K562 (cell line): ENCODE measurements around the gene CCDC116. TPM values are rescaled to one million over a fixed set of nuclear protein-coding genes. Genes with fewer than 3 reads are reported as not detected.

Experiments
- ATAC-seq: fragments of 200-7000 bp; cut with Tn5 transposase; 3 replicates; pipeline ENCODE4 v1.9.1; 2020; ENCODE audit warnings: moderate library complexity
- BruUV-seq: library from RNA; stranded (reverse); fragments of 400-500 nt; replicated peaks from 2 replicates; lab custom pipeline; 2021; lab: Mats Ljungman, UMichigan
- CTCF ChIA-PET: fragments of 300-600 bp; formaldehyde crosslinking; extraction: SDS; loops from one replicate; lab custom pipeline; 2021; ENCODE audit warnings: low intra/inter-chr PET ratio; lab: Yijun Ruan, JAX
- POLR2A ChIA-PET: fragments of 300-600, 350-650 bp; sonication (Branson Sonifier 250); formaldehyde crosslinking; extraction: SDS; loops from one replicate; lab custom pipeline; 2021; ENCODE audit warnings: antibody characterized with exemption, inconsistent platforms; lab: Yijun Ruan, JAX
- DNase-seq, 4 experiments: peaks; one replicate each; pipeline versions ENCODE4 v3.0.0 to v3.0.0-alpha.2; 2011 to 2018; ENCODE audit warnings: low spot score in 3 of 4, mixed read lengths in 3 of 4; ENCODE audit errors: extremely low read depth in 1 of 4
- FAIRE-seq: peaks from 2 replicates; lab custom pipeline; 2011; peaks lifted over from hg19 to GRCh38; lab: Jason Lieb, UNC
- H2AFZ ChIP-seq: 2 replicates; pipeline ENCODE4 v1.6.0; 2011; ENCODE audit warnings: low read depth, low read length, control low read depth, inconsistent platforms
- H3K27ac ChIP-seq: fragments of 200-600 bp; 3 replicates; pipeline ENCODE4 v1.8.0; 2011; ENCODE audit warnings: low read depth, mild to moderate bottlenecking, control low read depth, inconsistent platforms, low read length, moderate library complexity, mixed read lengths; ENCODE audit errors: extremely low read depth
- H3K27me3 ChIP-seq, 2 experiments: fragments of 300-600 bp in 1 of 2; 2 replicates in 1 of 2; 3 replicates in 1 of 2; pipeline versions ENCODE4 v1.6.0 to v1.8.0; 2011; ENCODE audit warnings: inconsistent platforms in 2 of 2, low read length in 2 of 2, mild to moderate bottlenecking in 1 of 2, mixed read lengths in 1 of 2, moderate library complexity in 1 of 2; ENCODE audit not compliant: control insufficient read depth in 2 of 2, insufficient read depth in 2 of 2
- H3K36me3 ChIP-seq: fragments of 300-600 bp; 3 replicates; pipeline ENCODE4 v1.8.0; 2011; ENCODE audit warnings: mild to moderate bottlenecking, low read length, inconsistent platforms; ENCODE audit not compliant: control insufficient read depth, insufficient read depth
- H3K4me1 ChIP-seq, 2 experiments: fragments of 200-600 bp in 1 of 2; replicated peaks in 1 of 2; 2 replicates in 1 of 2; 3 replicates in 1 of 2; pipeline versions ENCODE4 v1.5.1 to v1.8.0; 2011; ENCODE audit warnings: inconsistent platforms in 2 of 2, low read length in 2 of 2, mild to moderate bottlenecking in 1 of 2, mixed read lengths in 1 of 2, moderate library complexity in 1 of 2; ENCODE audit not compliant: control insufficient read depth in 2 of 2, insufficient read depth in 2 of 2
- H3K4me2 ChIP-seq: 2 replicates; pipeline ENCODE4 v1.6.1; 2011; ENCODE audit warnings: low read length, control low read depth, inconsistent platforms, mixed read lengths; ENCODE audit not compliant: insufficient read depth
- H3K4me3 ChIP-seq: fragments of 200-600 bp; sonication (generic), shearing (Covaris generic); 2 replicates; pipeline ENCODE4 v1.5.1; 2016; ENCODE audit warnings: control low read depth, inconsistent platforms
- H3K79me2 ChIP-seq: fragments of 200-600 bp; 3 replicates; pipeline ENCODE4 v1.8.0; 2011; ENCODE audit warnings: low read length, inconsistent platforms; ENCODE audit not compliant: control insufficient read depth, insufficient read depth
- H3K9ac ChIP-seq, 2 experiments: 2 replicates each; pipeline versions ENCODE4 v1.6.0 to v1.6.1; 2011; ENCODE audit warnings: low read depth in 2 of 2, low read length in 2 of 2, control low read depth in 1 of 2, inconsistent platforms in 1 of 2, mild to moderate bottlenecking in 1 of 2, mixed read lengths in 1 of 2; ENCODE audit not compliant: insufficient read depth in 1 of 2
- H3K9me1 ChIP-seq: one replicate; pipeline ENCODE4 v1.6.0; 2011; ENCODE audit warnings: inconsistent platforms, mild to moderate bottlenecking, low read length, moderate library complexity; ENCODE audit not compliant: control insufficient read depth, insufficient read depth
- H3K9me3 ChIP-seq: replicated peaks from 2 replicates; pipeline ENCODE4 v1.5.1; 2011; ENCODE audit warnings: low read depth, low read length, inconsistent platforms; ENCODE audit not compliant: control insufficient read depth, insufficient read depth
- H4K20me1 ChIP-seq: replicated peaks from 2 replicates; pipeline ENCODE4 v1.6.1; 2011; ENCODE audit warnings: low read length, inconsistent platforms, mixed read lengths; ENCODE audit not compliant: control insufficient read depth, insufficient read depth
- BHLHE40 ChIP-seq: IDR thresholded peaks from 2 replicates; pipeline ENCODE4 v1.6.1; 2011; ENCODE audit warnings: low read length, improper control_type of control experiment
- KLF13 ChIP-seq: fragments of 450-650 bp; IDR thresholded peaks from 2 replicates; pipeline ENCODE4 v1.6.1; 2016; ENCODE audit warnings: missing genetic modification characterization, low read depth, mild to moderate bottlenecking, missing compliant biosample characterization, moderate library complexity, borderline replicate concordance
- MTA1 ChIP-seq: fragments of 450-650 bp; IDR thresholded peaks from 2 replicates; pipeline ENCODE4 v1.6.1; 2017; ENCODE audit warnings: borderline replicate concordance
- WGBS: fragments of 100-300 bp; shearing (Covaris generic); methylation state at CpG from one replicate; pipeline ENCODE4 v1.1.6; 2016; ENCODE audit warnings: low coverage, mixed read lengths; ENCODE audit not compliant: insufficient coverage; ENCODE audit errors: missing lambda C conversion rate; 5-methylcytosine and 5-hydroxymethylcytosine counted together
- in situ Hi-C: fragments of 300-500 bp; cut with MboI; formaldehyde crosslinking; loops from 4 replicates; pipeline ENCODE4 v1.15.0; 2018; ENCODE audit warnings: inconsistent platforms, mixed read lengths
- intact Hi-C: fragments of 100-400 bp; cut with micrococcal nuclease; formaldehyde crosslinking; loops from 2 replicates; pipeline ENCODE4 v1.14.2; 2022
- polyA plus RNA-seq, 8 experiments: library from polyadenylated mRNA; depleted of rRNA in 4 of 8; stranded (reverse) in 5 of 8; unstranded in 3 of 8; fragments of >200 nt; fragmentation: Nextera tagmentation in 2 of 8; fragmentation: Illumina TruSeq in 1 of 8; extraction: Ambion mirVana in 2 of 8; extraction: Trizol in 1 of 8; gene quantifications; 2 replicates each; pipeline versions ENCODE4 v1.2.1 to v1.2.3, GENCODE V29; 2011 to 2014; ENCODE audit warnings: inconsistent platforms in 1 of 8, missing spikeins in 1 of 8
- total RNA-seq, 7 experiments: library from RNA; depleted of rRNA in 6 of 7; stranded (reverse); fragments of >200 nt in 6 of 7; fragmentation: Illumina TruSeq in 2 of 7; extraction: Trizol in 2 of 7; gene quantifications; 2 replicates each; pipeline versions ENCODE4 v1.2.1 to v1.2.3, GENCODE V29; 2011 to 2021; ENCODE audit warnings: low replicate concordance in 1 of 7
- TF ChIP-seq, protein P1 (sequence below): sonication (generic); formaldehyde crosslinking; IDR thresholded peaks from 2 replicates; pipeline ENCODE4 v1.8.0; 2023; ENCODE audit warnings: mild to moderate bottlenecking, missing genetic modification reagents
- TF ChIP-seq, protein P2 (sequence below), 3 experiments: IDR thresholded peaks in 2 of 3; conservative IDR thresholded peaks in 1 of 3; 2 replicates each; pipeline ENCODE4 v1.5.1; 2011 to 2012; ENCODE audit warnings: low read length in 3 of 3, mild to moderate bottlenecking in 3 of 3, control low read depth in 2 of 3, improper control_type of control experiment in 1 of 3, inconsistent platforms in 1 of 3, low read depth in 1 of 3, mixed read lengths in 1 of 3, moderate library complexity in 1 of 3; ENCODE audit not compliant: insufficient read depth in 2 of 3
- TF ChIP-seq, protein P3 (sequence below): sonication (generic); formaldehyde crosslinking; IDR thresholded peaks from 2 replicates; pipeline ENCODE4 v1.8.1; 2023; ENCODE audit warnings: mild to moderate bottlenecking, missing genetic modification reagents
- TF ChIP-seq, protein P4 (sequence below), 2 experiments: IDR thresholded peaks; 2 replicates each; pipeline ENCODE4 v1.6.1; 2011; ENCODE audit warnings: borderline replicate concordance in 1 of 2, control low read depth in 1 of 2, low read depth in 1 of 2, low read length in 1 of 2, mild to moderate bottlenecking in 1 of 2, mixed read lengths in 1 of 2, moderate library complexity in 1 of 2; ENCODE audit not compliant: insufficient read depth in 1 of 2, insufficient read length in 1 of 2, poor library complexity in 1 of 2, severe bottlenecking in 1 of 2; ENCODE audit errors: extremely low read depth in 1 of 2
- TF ChIP-seq, protein P5 (sequence below), 2 experiments: fragments of 450-650 bp in 1 of 2; sonication (generic) in 1 of 2; formaldehyde crosslinking; conservative IDR thresholded peaks; 2 replicates each; pipeline versions ENCODE4 v1.4.0 to v1.8.1; 2020 to 2022; ENCODE audit warnings: mild to moderate bottlenecking in 1 of 2, missing genetic modification reagents in 1 of 2

The CCDC116 gene
- total and polyA plus RNA-seq, 9 of the 15 experiments (the other 6 are each of a cell fraction or from before 2014, with no cell fraction given) = 1.6 to 11.3 (median 4.7) TPM

DNA sequence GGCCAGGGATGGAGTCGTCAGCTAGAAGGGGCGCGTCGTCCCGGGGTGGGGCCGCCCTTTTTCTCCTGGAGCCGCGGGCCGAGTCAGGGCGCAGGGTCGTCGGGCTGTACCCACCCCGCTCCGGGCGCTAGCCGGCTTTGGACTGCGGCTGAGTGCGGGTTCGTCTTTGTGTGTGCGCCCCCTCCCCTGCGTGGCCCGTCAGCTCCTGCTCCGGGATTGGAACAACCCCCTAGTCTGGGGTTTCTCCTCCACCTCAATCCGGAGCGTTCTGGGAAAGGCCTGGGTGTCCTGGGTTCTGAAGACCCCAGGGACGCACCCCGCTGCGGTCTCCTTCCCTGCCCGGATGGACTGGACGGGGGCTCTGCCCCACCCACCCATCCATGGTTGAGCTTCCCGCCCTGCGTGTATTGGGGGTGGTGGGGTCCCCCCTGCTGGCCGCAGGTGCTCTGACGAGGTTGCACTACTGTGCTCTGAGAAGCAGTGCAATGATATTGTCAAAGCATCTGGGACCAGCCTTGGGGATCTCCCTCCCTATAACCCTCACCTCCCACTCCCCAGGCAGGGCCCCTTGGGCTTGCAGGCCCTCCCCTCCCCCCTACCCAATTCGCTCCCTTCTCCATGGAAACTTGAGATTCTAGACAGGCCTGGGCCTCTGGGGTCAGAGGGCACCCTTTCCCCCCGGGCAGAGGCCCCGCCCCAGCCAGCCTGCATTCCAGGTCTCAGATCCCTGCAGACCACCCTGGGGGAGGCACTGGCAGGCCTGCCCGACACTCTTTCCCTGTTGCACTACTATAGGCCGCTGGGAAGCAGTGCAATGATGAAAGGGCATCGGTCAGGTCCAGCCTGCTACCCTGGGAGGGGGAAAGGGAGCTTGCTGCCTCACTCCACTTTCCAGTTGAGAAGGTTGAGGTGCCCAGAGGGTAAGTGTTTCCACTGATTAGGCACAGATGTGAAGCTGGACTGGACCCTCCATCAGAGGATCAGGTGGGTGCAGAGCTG lies 20.3 kb downstream of the CCDC116 start:
- peaks cover 13% of the 10 kb centered on the region for H3K9me1 ChIP-seq
- 0 out of 2 replicates have a peak, but pooled peaks cover 6% of the 10 kb centered on the region for H4K20me1 ChIP-seq
- peaks cover 46% of the 10 kb centered on the region for H3K36me3 ChIP-seq
- H3K4me2 ChIP-seq = peak overlapping the region; percentile 85
- peak overlapping the region; percentile 81 for H2AFZ ChIP-seq
- FAIRE-seq = no peak
- H3K27ac ChIP-seq = peak overlapping the region; percentile 69
- BruUV-seq = TSS peak; percentile 59
- POLR2A ChIA-PET = interaction anchor here (0.5 to 75.5 kb wide), 19 partner anchors 12 to 1108 kb away, joined by 3 to 4622 read pairs (median 3); partner anchors contain the start of genes CCDC116, PPIL2, SDF2L1 and YDJC
- intact Hi-C loops (loop anchor here (1.0 to 10.0 kb wide), 3 partner anchors 13 to 798 kb away; partner anchors contain the start of genes CCDC116, PI4KA, PPIL2 and SNAP29), in situ Hi-C loops (loop anchor here (25.0 kb wide), 1 partner anchor 1316 kb away; no protein-coding TSS in a partner anchor)
- peaks cover 16% of the 10 kb centered on the region for H3K79me2 ChIP-seq
- CTCF ChIA-PET = interaction anchor here (1.2 kb wide), 1 partner anchor 285 kb away, joined by 5 read pairs; no protein-coding TSS in a partner anchor
- ATAC-seq = peak; percentile 15
- no peaks in the 10 kb centered on the region for H3K27me3 ChIP-seq
- no peaks in the 10 kb centered on the region for H3K9me3 ChIP-seq
- peak overlapping the region; percentile 75 to 91 for H3K9ac ChIP-seq
- 17% methylated on average over 40 of the region's 40 CpGs for WGBS
- peak; percentile 70 to 93 (median 88) for DNase-seq
- peak overlapping the region; percentile 47 for H3K4me3 ChIP-seq
- peaks cover 36 to 50% of the 10 kb centered on the region in 2 experiments for H3K4me1 ChIP-seq
- TF ChIP-seq, protein P1, sequence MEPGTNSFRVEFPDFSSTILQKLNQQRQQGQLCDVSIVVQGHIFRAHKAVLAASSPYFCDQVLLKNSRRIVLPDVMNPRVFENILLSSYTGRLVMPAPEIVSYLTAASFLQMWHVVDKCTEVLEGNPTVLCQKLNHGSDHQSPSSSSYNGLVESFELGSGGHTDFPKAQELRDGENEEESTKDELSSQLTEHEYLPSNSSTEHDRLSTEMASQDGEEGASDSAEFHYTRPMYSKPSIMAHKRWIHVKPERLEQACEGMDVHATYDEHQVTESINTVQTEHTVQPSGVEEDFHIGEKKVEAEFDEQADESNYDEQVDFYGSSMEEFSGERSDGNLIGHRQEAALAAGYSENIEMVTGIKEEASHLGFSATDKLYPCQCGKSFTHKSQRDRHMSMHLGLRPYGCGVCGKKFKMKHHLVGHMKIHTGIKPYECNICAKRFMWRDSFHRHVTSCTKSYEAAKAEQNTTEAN (CRISPR knock-in tag) = no peak
- TF ChIP-seq, protein P2, sequence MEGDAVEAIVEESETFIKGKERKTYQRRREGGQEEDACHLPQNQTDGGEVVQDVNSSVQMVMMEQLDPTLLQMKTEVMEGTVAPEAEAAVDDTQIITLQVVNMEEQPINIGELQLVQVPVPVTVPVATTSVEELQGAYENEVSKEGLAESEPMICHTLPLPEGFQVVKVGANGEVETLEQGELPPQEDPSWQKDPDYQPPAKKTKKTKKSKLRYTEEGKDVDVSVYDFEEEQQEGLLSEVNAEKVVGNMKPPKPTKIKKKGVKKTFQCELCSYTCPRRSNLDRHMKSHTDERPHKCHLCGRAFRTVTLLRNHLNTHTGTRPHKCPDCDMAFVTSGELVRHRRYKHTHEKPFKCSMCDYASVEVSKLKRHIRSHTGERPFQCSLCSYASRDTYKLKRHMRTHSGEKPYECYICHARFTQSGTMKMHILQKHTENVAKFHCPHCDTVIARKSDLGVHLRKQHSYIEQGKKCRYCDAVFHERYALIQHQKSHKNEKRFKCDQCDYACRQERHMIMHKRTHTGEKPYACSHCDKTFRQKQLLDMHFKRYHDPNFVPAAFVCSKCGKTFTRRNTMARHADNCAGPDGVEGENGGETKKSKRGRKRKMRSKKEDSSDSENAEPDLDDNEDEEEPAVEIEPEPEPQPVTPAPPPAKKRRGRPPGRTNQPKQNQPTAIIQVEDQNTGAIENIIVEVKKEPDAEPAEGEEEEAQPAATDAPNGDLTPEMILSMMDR (IDR thresholded peaks at IDR 0.05 in 2 of 3, conservative IDR thresholded peaks at IDR 0.05 in 1 of 3; ENCODE audit: insufficient read depth in 2 of 3, low read depth in 1 of 3, low read length in 3 of 3) = peak in 2 of 3 experiments; percentile 52 to 60; a peak in 4 of 6 replicates
- TF ChIP-seq, protein P3, sequence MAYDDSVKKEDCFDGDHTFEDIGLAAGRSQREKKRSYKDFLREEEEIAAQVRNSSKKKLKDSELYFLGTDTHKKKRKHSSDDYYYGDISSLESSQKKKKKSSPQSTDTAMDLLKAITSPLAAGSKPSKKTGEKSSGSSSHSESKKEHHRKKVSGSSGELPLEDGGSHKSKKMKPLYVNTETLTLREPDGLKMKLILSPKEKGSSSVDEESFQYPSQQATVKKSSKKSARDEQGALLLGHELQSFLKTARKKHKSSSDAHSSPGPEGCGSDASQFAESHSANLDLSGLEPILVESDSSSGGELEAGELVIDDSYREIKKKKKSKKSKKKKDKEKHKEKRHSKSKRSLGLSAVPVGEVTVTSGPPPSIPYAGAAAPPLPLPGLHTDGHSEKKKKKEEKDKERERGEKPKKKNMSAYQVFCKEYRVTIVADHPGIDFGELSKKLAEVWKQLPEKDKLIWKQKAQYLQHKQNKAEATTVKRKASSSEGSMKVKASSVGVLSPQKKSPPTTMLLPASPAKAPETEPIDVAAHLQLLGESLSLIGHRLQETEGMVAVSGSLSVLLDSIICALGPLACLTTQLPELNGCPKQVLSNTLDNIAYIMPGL (CRISPR knock-in tag) = peak; percentile 6; the same call in 1 of the 2 replicates
- TF ChIP-seq MTA1 (no peak), BHLHE40 (0 out of 2 replicates have a peak, but pooled peaks have one; percentile 4), KLF13 (0 out of 2 replicates have a peak, but pooled peaks have one; percentile 17)
- TF ChIP-seq, protein P4, sequence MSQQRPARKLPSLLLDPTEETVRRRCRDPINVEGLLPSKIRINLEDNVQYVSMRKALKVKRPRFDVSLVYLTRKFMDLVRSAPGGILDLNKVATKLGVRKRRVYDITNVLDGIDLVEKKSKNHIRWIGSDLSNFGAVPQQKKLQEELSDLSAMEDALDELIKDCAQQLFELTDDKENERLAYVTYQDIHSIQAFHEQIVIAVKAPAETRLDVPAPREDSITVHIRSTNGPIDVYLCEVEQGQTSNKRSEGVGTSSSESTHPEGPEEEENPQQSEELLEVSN (IDR thresholded peaks at IDR 0.05; ENCODE audit: borderline replicate concordance in 1 of 2, extremely low read depth in 1 of 2, insufficient read depth in 1 of 2, insufficient read length in 1 of 2, low read depth in 1 of 2, low read length in 1 of 2, poor library complexity in 1 of 2, severe bottlenecking in 1 of 2) = peak in 1 of 2 experiments; percentile 68
- TF ChIP-seq, protein P5, sequence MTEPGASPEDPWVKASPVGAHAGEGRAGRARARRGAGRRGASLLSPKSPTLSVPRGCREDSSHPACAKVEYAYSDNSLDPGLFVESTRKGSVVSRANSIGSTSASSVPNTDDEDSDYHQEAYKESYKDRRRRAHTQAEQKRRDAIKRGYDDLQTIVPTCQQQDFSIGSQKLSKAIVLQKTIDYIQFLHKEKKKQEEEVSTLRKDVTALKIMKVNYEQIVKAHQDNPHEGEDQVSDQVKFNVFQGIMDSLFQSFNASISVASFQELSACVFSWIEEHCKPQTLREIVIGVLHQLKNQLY (CRISPR knock-in tag; conservative IDR thresholded peaks at IDR 0.05) = peak in 1 of 2 experiments; percentile 18; a peak in 1 of 4 replicates
